GM23338 (cell line): ENCODE measurements around the gene ZC3H13. TPM values are rescaled to one million over a fixed set of nuclear protein-coding genes. Genes with fewer than 3 reads are reported as not detected.

Experiments used
- ATAC-seq: fragments of 200-7000 bp; cut with Tn5 transposase; 3 replicates; pipeline ENCODE4 v1.9.1; 2020
- DNase-seq: peaks from one replicate; pipeline ENCODE4 v3.0.0-alpha.2; 2015; ENCODE audit warnings: low spot score
- H2AFZ ChIP-seq: fragments of 200-600 bp; sonication (generic); 2 replicates; pipeline ENCODE4 v1.8.0; 2016; ENCODE audit warnings: antibody characterized with exemption, mild to moderate bottlenecking, moderate library complexity
- H3F3A ChIP-seq: fragments of 200-600 bp; sonication (generic); replicated peaks from 2 replicates; pipeline ENCODE4 v1.8.0; 2017; ENCODE audit warnings: antibody characterized with exemption, mixed run types, low read depth
- H3K27ac ChIP-seq: fragments of 200-600 bp; sonication (generic); 2 replicates; pipeline ENCODE4 v1.6.1; 2016; ENCODE audit warnings: low read depth
- H3K27me3 ChIP-seq: fragments of 200-600 bp; sonication (generic); 2 replicates; pipeline ENCODE4 v1.8.0; 2016; ENCODE audit warnings: mild to moderate bottlenecking, mixed run types, moderate library complexity; ENCODE audit not compliant: insufficient read depth
- H3K36me3 ChIP-seq: fragments of 200-600 bp; sonication (generic); 2 replicates; pipeline ENCODE4 v1.8.0; 2016; ENCODE audit warnings: mild to moderate bottlenecking; ENCODE audit not compliant: insufficient read depth
- H3K4me1 ChIP-seq: fragments of 200-600 bp; sonication (generic); 2 replicates; pipeline ENCODE4 v1.8.0; 2016; ENCODE audit warnings: mild to moderate bottlenecking, moderate library complexity; ENCODE audit not compliant: insufficient read depth
- H3K4me2 ChIP-seq: fragments of 200-600 bp; sonication (generic); 2 replicates; pipeline ENCODE4 v1.7.1; 2017; ENCODE audit warnings: mixed run types
- H3K4me3 ChIP-seq: fragments of 200-600 bp; sonication (generic); 2 replicates; pipeline ENCODE4 v1.6.1; 2016; ENCODE audit warnings: mixed run types
- H3K79me2 ChIP-seq: fragments of 200-600 bp; sonication (generic); replicated peaks from 2 replicates; pipeline ENCODE4 v1.8.0; 2017; ENCODE audit warnings: mild to moderate bottlenecking; ENCODE audit not compliant: insufficient read depth
- H3K9me2 ChIP-seq: fragments of 200-600 bp; sonication (generic); 2 replicates; pipeline ENCODE4 v1.8.0; 2017; ENCODE audit not compliant: insufficient read depth
- H4K20me1 ChIP-seq: fragments of 200-600 bp; sonication (generic); replicated peaks from 2 replicates; pipeline ENCODE4 v1.8.0; 2017; ENCODE audit warnings: mild to moderate bottlenecking; ENCODE audit not compliant: insufficient read depth
- H3K27ac Mint-ChIP-seq: 2 replicates; pipeline ENCODE4 v1.8.0; 2020; ENCODE audit warnings: inconsistent platforms, mild to moderate bottlenecking, moderate library complexity, mixed read lengths
- H3K27me3 Mint-ChIP-seq: 3 replicates; pipeline ENCODE4 v1.8.0; 2022; ENCODE audit warnings: low read depth, mild to moderate bottlenecking, moderate library complexity, mixed read lengths, inconsistent platforms; ENCODE audit not compliant: insufficient read depth, poor library complexity
- H3K36me3 Mint-ChIP-seq: 3 replicates; pipeline ENCODE4 v1.8.0; 2021; ENCODE audit warnings: low read depth, mild to moderate bottlenecking, inconsistent platforms, moderate library complexity, mixed read lengths
- H3K4me1 Mint-ChIP-seq: 3 replicates; pipeline ENCODE4 v1.8.0; 2020; ENCODE audit warnings: mild to moderate bottlenecking, inconsistent platforms, mixed read lengths
- H3K4me3 Mint-ChIP-seq: 3 replicates; pipeline ENCODE4 v1.8.0; 2021; ENCODE audit warnings: moderate library complexity, mild to moderate bottlenecking, inconsistent platforms, mixed read lengths
- H3K9me3 Mint-ChIP-seq: 3 replicates; pipeline ENCODE4 v1.8.0; 2020; ENCODE audit warnings: moderate library complexity, mild to moderate bottlenecking, inconsistent platforms, mixed read lengths
- CREB1 ChIP-seq: fragments of 250-450 bp; sonication (Bioruptor Pico); IDR thresholded peaks from 2 replicates; pipeline ENCODE4 v1.5.0; 2020; ENCODE audit warnings: low read depth, mild to moderate bottlenecking, moderate library complexity
- EZH2 ChIP-seq: fragments of 200-600 bp; sonication (generic); IDR thresholded peaks from one replicate; pipeline ENCODE4 v1.8.0; 2017; ENCODE audit warnings: antibody characterized with exemption, mild to moderate bottlenecking, low read depth; ENCODE audit not compliant: unreplicated experiment
- EZH2phosphoT487 ChIP-seq: fragments of 200-600 bp; sonication (generic); IDR thresholded peaks from one replicate; pipeline ENCODE4 v1.8.1; 2018; ENCODE audit warnings: antibody characterized with exemption; ENCODE audit not compliant: unreplicated experiment
- NANOG ChIP-seq: IDR thresholded peaks from 2 replicates; pipeline ENCODE4 v1.6.1; 2016; ENCODE audit warnings: antibody characterized with exemption, borderline replicate concordance
- POLR2AphosphoS5 ChIP-seq: IDR thresholded peaks from 2 replicates; pipeline ENCODE4 v1.6.1; 2016; ENCODE audit warnings: antibody characterized with exemption, low read depth
- STAT1 ChIP-seq: IDR thresholded peaks from one replicate; pipeline ENCODE4 v1.6.1; 2016; ENCODE audit warnings: antibody characterized with exemption; ENCODE audit not compliant: unreplicated experiment
- ZNF114 ChIP-seq: fragments of 250-450 bp; sonication (Bioruptor Pico); IDR thresholded peaks from 2 replicates; pipeline ENCODE4 v1.5.0; 2020; ENCODE audit warnings: mild to moderate bottlenecking, moderate library complexity
- polyA plus RNA-seq: library from polyadenylated mRNA; unstranded; fragments of >200 nt; fragmentation: Nextera tagmentation; extraction: Ambion mirVana; gene quantifications from 2 replicates; pipeline ENCODE4 v1.2.1, GENCODE V29; 2016
- total RNA-seq: library from RNA; depleted of rRNA; stranded (reverse); fragments of >200 nt; shearing (Covaris generic); gene quantifications from 2 replicates; pipeline ENCODE4 v1.2.3, GENCODE V29; 2014
- TF ChIP-seq, protein P1 (sequence below): fragments of 250-450 bp; sonication (Bioruptor Pico); IDR thresholded peaks from 2 replicates; pipeline ENCODE4 v1.5.0; 2020; ENCODE audit warnings: mild to moderate bottlenecking, moderate library complexity
- TF ChIP-seq, protein P2 (sequence below): IDR thresholded peaks from one replicate; pipeline ENCODE4 v1.6.1; 2018; ENCODE audit warnings: antibody characterized with exemption; ENCODE audit not compliant: unreplicated experiment
- TF ChIP-seq, protein P3 (sequence below): IDR thresholded peaks from 2 replicates; pipeline ENCODE4 v1.6.1; 2016; ENCODE audit warnings: antibody characterized with exemption

Gene ZC3H13
- total and polyA plus RNA-seq, 2 experiments from 2014 or later: 39.6 to 125 TPM

DNA sequence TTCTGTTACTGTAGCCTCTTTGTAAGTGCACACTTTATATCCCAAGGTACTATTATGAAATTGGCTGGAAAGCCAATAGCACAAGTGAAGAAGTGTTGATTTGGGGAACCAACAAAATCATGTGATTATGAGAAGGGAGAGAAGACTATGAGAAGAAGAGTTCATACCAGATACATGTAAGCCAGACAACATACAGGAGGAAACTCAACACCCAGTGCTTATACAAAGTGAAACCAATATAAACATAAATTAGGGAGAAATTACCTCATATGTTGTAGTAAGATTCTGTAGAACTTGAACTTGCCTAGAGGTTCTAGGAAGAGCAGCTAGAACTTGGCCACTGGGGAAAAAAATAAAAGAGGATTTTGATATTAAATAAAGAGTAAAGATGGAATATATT, 34.9 kb upstream of the ZC3H13 start:
- Histone ChIP-seq H3K79me2 (no peaks in the 10 kb centered on the region), H3K27ac (no peak overlapping the region), H3K4me1 (no peaks in the 10 kb centered on the region), H3K4me3 (no peak overlapping the region), H3F3A (no peaks in the 10 kb centered on the region), H3K36me3 (no peaks in the 10 kb centered on the region), H3K27me3 (no peaks in the 10 kb centered on the region), H3K4me2 (no peak overlapping the region), H4K20me1 (no peaks in the 10 kb centered on the region), H2AFZ (no peak overlapping the region), H3K9me2 (peaks cover 6% of the 10 kb centered on the region; the same call in 1 of the 2 replicates)
- H3K27ac Mint-ChIP-seq: no peak overlapping the region
- H3K9me3 Mint-ChIP-seq: no peaks in the 10 kb centered on the region
- TF ChIP-seq, protein P1, sequence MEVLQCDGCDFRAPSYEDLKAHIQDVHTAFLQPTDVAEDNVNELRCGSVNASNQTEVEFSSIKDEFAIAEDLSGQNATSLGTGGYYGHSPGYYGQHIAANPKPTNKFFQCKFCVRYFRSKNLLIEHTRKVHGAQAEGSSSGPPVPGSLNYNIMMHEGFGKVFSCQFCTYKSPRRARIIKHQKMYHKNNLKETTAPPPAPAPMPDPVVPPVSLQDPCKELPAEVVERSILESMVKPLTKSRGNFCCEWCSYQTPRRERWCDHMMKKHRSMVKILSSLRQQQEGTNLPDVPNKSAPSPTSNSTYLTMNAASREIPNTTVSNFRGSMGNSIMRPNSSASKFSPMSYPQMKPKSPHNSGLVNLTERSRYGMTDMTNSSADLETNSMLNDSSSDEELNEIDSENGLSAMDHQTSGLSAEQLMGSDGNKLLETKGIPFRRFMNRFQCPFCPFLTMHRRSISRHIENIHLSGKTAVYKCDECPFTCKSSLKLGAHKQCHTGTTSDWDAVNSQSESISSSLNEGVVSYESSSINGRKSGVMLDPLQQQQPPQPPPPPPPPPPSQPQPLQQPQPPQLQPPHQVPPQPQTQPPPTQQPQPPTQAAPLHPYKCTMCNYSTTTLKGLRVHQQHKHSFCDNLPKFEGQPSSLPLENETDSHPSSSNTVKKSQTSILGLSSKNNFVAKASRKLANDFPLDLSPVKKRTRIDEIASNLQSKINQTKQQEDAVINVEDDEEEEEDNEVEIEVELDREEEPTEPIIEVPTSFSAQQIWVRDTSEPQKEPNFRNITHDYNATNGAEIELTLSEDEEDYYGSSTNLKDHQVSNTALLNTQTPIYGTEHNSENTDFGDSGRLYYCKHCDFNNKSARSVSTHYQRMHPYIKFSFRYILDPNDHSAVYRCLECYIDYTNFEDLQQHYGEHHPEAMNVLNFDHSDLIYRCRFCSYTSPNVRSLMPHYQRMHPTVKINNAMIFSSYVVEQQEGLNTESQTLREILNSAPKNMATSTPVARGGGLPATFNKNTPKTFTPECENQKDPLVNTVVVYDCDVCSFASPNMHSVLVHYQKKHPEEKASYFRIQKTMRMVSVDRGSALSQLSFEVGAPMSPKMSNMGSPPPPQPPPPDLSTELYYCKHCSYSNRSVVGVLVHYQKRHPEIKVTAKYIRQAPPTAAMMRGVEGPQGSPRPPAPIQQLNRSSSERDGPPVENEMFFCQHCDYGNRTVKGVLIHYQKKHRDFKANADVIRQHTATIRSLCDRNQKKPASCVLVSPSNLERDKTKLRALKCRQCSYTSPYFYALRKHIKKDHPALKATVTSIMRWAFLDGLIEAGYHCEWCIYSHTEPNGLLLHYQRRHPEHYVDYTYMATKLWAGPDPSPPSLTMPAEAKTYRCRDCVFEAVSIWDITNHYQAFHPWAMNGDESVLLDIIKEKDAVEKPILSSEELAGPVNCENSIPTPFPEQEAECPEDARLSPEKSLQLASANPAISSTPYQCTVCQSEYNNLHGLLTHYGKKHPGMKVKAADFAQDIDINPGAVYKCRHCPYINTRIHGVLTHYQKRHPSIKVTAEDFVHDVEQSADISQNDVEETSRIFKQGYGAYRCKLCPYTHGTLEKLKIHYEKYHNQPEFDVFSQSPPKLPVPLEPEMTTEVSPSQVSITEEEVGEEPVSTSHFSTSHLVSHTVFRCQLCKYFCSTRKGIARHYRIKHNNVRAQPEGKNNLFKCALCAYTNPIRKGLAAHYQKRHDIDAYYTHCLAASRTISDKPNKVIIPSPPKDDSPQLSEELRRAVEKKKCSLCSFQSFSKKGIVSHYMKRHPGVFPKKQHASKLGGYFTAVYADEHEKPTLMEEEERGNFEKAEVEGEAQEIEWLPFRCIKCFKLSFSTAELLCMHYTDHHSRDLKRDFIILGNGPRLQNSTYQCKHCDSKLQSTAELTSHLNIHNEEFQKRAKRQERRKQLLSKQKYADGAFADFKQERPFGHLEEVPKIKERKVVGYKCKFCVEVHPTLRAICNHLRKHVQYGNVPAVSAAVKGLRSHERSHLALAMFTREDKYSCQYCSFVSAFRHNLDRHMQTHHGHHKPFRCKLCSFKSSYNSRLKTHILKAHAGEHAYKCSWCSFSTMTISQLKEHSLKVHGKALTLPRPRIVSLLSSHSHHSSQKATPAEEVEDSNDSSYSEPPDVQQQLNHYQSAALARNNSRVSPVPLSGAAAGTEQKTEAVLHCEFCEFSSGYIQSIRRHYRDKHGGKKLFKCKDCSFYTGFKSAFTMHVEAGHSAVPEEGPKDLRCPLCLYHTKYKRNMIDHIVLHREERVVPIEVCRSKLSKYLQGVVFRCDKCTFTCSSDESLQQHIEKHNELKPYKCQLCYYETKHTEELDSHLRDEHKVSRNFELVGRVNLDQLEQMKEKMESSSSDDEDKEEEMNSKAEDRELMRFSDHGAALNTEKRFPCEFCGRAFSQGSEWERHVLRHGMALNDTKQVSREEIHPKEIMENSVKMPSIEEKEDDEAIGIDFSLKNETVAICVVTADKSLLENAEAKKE (CRISPR knock-in tag): no peak
- TF ChIP-seq NANOG (no peak), POLR2AphosphoS5 (no peak), EZH2phosphoT487 (no peak), ZNF114 (CRISPR knock-in tag) (no peak), EZH2 (no peak), CREB1 (no peak), STAT1 (no peak)
- TF ChIP-seq, protein P2, sequence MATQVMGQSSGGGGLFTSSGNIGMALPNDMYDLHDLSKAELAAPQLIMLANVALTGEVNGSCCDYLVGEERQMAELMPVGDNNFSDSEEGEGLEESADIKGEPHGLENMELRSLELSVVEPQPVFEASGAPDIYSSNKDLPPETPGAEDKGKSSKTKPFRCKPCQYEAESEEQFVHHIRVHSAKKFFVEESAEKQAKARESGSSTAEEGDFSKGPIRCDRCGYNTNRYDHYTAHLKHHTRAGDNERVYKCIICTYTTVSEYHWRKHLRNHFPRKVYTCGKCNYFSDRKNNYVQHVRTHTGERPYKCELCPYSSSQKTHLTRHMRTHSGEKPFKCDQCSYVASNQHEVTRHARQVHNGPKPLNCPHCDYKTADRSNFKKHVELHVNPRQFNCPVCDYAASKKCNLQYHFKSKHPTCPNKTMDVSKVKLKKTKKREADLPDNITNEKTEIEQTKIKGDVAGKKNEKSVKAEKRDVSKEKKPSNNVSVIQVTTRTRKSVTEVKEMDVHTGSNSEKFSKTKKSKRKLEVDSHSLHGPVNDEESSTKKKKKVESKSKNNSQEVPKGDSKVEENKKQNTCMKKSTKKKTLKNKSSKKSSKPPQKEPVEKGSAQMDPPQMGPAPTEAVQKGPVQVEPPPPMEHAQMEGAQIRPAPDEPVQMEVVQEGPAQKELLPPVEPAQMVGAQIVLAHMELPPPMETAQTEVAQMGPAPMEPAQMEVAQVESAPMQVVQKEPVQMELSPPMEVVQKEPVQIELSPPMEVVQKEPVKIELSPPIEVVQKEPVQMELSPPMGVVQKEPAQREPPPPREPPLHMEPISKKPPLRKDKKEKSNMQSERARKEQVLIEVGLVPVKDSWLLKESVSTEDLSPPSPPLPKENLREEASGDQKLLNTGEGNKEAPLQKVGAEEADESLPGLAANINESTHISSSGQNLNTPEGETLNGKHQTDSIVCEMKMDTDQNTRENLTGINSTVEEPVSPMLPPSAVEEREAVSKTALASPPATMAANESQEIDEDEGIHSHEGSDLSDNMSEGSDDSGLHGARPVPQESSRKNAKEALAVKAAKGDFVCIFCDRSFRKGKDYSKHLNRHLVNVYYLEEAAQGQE: no peak
- TF ChIP-seq, protein P3, sequence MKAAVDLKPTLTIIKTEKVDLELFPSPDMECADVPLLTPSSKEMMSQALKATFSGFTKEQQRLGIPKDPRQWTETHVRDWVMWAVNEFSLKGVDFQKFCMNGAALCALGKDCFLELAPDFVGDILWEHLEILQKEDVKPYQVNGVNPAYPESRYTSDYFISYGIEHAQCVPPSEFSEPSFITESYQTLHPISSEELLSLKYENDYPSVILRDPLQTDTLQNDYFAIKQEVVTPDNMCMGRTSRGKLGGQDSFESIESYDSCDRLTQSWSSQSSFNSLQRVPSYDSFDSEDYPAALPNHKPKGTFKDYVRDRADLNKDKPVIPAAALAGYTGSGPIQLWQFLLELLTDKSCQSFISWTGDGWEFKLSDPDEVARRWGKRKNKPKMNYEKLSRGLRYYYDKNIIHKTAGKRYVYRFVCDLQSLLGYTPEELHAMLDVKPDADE: no peak
- H3K36me3 Mint-ChIP-seq: no peaks in the 10 kb centered on the region
- no peak for DNase-seq
- no peaks in the 10 kb centered on the region for H3K27me3 Mint-ChIP-seq
- H3K4me1 Mint-ChIP-seq: no peaks in the 10 kb centered on the region
- H3K4me3 Mint-ChIP-seq: no peak overlapping the region
- no peak for ATAC-seq
